Prostate gland (tissue), 2 donors: ENCODE measurements around the gene OR2H2. TPM values are rescaled to one million over a fixed set of nuclear protein-coding genes. Genes with fewer than 3 reads are reported as not detected.

Source experiments
- DNase-seq: peaks from one replicate; pipeline ENCODE4 v3.0.0-alpha.2; 2019; ENCODE audit warnings: low spot score
- H3K27ac ChIP-seq, 2 donors: fragments of 200-600 bp; sonication (generic); 2 replicates each; pipeline ENCODE4 v1.5.1; 2017 to 2019
- H3K27me3 ChIP-seq: fragments of 200-600 bp; sonication (generic); replicated peaks from 2 replicates; pipeline ENCODE4 v1.5.1; 2019; ENCODE audit not compliant: insufficient read depth
- H3K36me3 ChIP-seq, 2 donors: fragments of 200-600 bp; sonication (generic); 1 replicate in 1 of 2; 2 replicates in 1 of 2; pipeline versions ENCODE4 v1.5.1 to v1.8.1; 2017 to 2019
- H3K4me1 ChIP-seq: fragments of 200-600 bp; sonication (generic); replicated peaks from 2 replicates; pipeline ENCODE4 v1.5.1; 2019
- H3K4me3 ChIP-seq, 2 donors: fragments of 200-600 bp; sonication (generic); 2 replicates each; pipeline ENCODE4 v1.5.1; 2017 to 2019
- H3K9me3 ChIP-seq: fragments of 200-600 bp; sonication (generic); 2 replicates; pipeline ENCODE4 v1.5.1; 2017
- CTCF ChIP-seq, 4 experiments: fragments of 200-600 bp in 2 of 4; fragments of 450-650 bp in 2 of 4; sonication (generic) in 2 of 4; IDR thresholded peaks; 1 replicate in 3 of 4; 2 replicates in 1 of 4; pipeline ENCODE4 v1.5.1; 2016 to 2019; ENCODE audit warnings: antibody characterized with exemption in 4 of 4, mild to moderate bottlenecking in 2 of 4, moderate library complexity in 2 of 4
- POLR2A ChIP-seq: fragments of 450-650 bp; IDR thresholded peaks from one replicate; pipeline ENCODE4 v1.6.1; 2016; ENCODE audit warnings: antibody characterized with exemption, mild to moderate bottlenecking
- POLR2AphosphoS5 ChIP-seq: sonication (generic); formaldehyde crosslinking; IDR thresholded peaks from one replicate; pipeline ENCODE4 v1.6.1; 2017; ENCODE audit warnings: antibody characterized with exemption
- WGBS: methylation state at CpG from one replicate; pipeline ENCODE4 v1.1.5; 2018; 5-methylcytosine and 5-hydroxymethylcytosine counted together
- intact Hi-C: fragments of 100-400 bp; cut with DNase I; formaldehyde crosslinking; loops from one replicate; pipeline ENCODE4 v1.14.2; 2022
- total RNA-seq, 2 donors: library from RNA; depleted of rRNA; stranded (reverse); fragments of >200 nt; gene quantifications; one replicate each; pipeline ENCODE4 v1.1.0, GENCODE V29; 2016

OR2H2 gene
- total RNA-seq, 2 donors from 2014 or later: not detected

GRCh38 chr6:29624520-29624961, 39.6 kb downstream of the OR2H2 start:
- no peak for DNase-seq
- intact Hi-C loops: no loop called here
- WGBS: 84% methylated on average over 3 of the region's 3 CpGs

GRCh38 chr6:29625337-29625930, 40.5 kb downstream of the OR2H2 start:
- Histone ChIP-seq H3K27me3 (no peaks in the 10 kb centered on the region), H3K36me3 (no peaks in the 10 kb centered on the region), H3K4me1 (no peaks in the 10 kb centered on the region), H3K4me3 (no peak overlapping the region), H3K27ac (no peak overlapping the region), H3K9me3 (no peaks in the 10 kb centered on the region)
- no peak for DNase-seq
- intact Hi-C loops: no loop called here
- WGBS: 65% methylated on average over 7 of the region's 7 CpGs
- no peak for TF ChIP-seq CTCF (IDR thresholded peaks at IDR 0.05)
- TF ChIP-seq POLR2AphosphoS5: no peak
- no peak for TF ChIP-seq POLR2A

More at GRCh38 chr6:29624520-29624961, 39.6 kb downstream of the OR2H2 start:
- Histone ChIP-seq H3K4me1 (no peaks in the 10 kb centered on the region), H3K4me3 (no peak overlapping the region), H3K27ac (no peak overlapping the region), H3K27me3 (no peaks in the 10 kb centered on the region), H3K36me3 (no peaks in the 10 kb centered on the region), H3K9me3 (no peaks in the 10 kb centered on the region)
- TF ChIP-seq CTCF (IDR thresholded peaks at IDR 0.05): no peak
- TF ChIP-seq POLR2A: no peak
- no peak for TF ChIP-seq POLR2AphosphoS5

GRCh38 chr6:29626948-29627754, 42.2 kb downstream of the OR2H2 start:
- TF ChIP-seq POLR2A (no peak), POLR2AphosphoS5 (no peak), CTCF (IDR thresholded peaks at IDR 0.05) (no peak)
- no peaks in the 10 kb centered on the region for H3K9me3 ChIP-seq
- H3K27me3 ChIP-seq: no peaks in the 10 kb centered on the region
- no peaks in the 10 kb centered on the region for H3K36me3 ChIP-seq
- intact Hi-C loops: no loop called here
- H3K4me1 ChIP-seq: no peaks in the 10 kb centered on the region
- peak overlapping the region; percentile 50 to 54 for H3K4me3 ChIP-seq
- H3K27ac ChIP-seq: peak overlapping the region; percentile 70 to 75
- 18% methylated on average over 27 of the region's 31 CpGs for WGBS
- no peak for DNase-seq

GRCh38 chr6:29627755-29628418, 43.0 kb downstream of the OR2H2 start:
- peak overlapping the region; percentile 70 to 75 for H3K27ac ChIP-seq
- no peaks in the 10 kb centered on the region for H3K27me3 ChIP-seq
- intact Hi-C loops: no loop called here
- no peaks in the 10 kb centered on the region for H3K4me1 ChIP-seq
- peak; percentile 52 for DNase-seq
- WGBS: under 1% methylated on average over 49 of the region's 51 CpGs
- peak overlapping the region; percentile 50 to 54 for H3K4me3 ChIP-seq
- no peaks in the 10 kb centered on the region for H3K36me3 ChIP-seq
- no peaks in the 10 kb centered on the region for H3K9me3 ChIP-seq
- TF ChIP-seq CTCF (IDR thresholded peaks at IDR 0.05): no peak
- TF ChIP-seq POLR2AphosphoS5: peak; percentile 74
- TF ChIP-seq POLR2A: peak; percentile 69
